Measurements from ENCODE around the gene ATP11A. TPM values are rescaled to one million over a fixed set of nuclear protein-coding genes. Genes with fewer than 3 reads are reported as not detected.

ATP11A gene
- total and polyA plus RNA-seq, 11 donors = 20.5 to 146 (median 91.2) TPM

DNA sequence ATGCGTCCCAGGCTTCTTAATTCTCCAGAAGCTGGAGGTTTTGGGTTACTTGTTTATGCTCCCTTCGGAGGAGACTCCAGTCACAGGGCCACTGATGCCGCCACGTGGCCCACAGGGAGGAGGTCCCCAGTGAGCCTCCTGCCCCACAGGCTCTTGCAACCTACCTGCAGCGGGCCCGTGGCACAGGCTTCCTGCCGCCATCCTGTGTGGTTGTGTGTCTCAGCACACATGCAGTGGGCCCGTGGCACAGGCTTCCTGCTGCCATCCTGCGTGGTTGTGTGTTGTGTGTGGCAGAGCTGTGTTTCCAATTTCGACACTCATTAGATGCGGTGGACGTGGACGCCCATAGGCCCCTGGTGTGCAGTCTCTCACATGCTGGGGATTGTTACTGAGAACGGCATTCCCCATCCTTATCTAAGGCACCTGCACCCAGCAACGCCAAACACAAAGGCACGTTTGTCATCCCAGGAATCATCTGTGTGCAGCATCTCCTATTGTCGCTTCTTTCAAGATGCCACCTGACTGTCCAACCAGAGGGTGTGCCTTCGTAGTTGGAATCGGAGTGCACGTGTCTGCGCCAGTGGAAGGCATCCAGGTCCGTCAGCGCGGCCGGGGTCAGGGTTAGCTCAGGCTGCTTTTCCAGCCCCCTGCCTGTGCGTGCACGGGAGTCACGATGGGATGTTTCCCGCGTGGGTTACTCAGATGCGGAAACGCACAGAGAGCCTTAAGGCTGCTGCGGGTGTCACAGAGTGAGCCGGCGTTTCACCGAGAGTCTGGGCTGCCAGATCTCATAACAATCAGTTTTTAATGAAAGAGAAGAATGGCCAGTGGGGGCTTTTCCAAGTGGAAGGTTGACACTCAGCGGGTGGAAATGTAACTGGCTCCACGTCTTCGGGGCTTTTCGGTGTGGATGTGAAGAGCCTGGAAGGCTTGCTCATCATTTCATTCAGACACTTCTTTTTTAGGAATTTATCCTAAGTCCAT is 119.8 kb downstream of the ATP11A start:
- ATAC-seq (no peak), DNase-seq (no peak)
- 92 to 96% (median 95%) methylated on average over 20 to 40 of the region's 40 CpGs for WGBS, 4 donors
- no peaks in the 10 kb centered on the region for H3K27me3 ChIP-seq
- H3K9me3 ChIP-seq = peaks cover 0 to 14% (median 0%) of the 10 kb centered on the region in 12 donors
- intact Hi-C loops (cut with DNase I) = loop anchor here in 2 of 10 donors (10.0 kb wide), 2 partner anchors 115 to 125 kb away; partner anchors contain the start of gene ATP11A (in 1 of the 2)
- H3K4me1 ChIP-seq = peaks cover 0 to 7% (median 0%) of the 10 kb centered on the region in 12 donors
- H3K27ac ChIP-seq = no peak overlapping the region
- no peak overlapping the region for H3K4me3 ChIP-seq
- peaks cover 0 to 75% (median 36%) of the 10 kb centered on the region in 9 donors for H3K36me3 ChIP-seq
- TF ChIP-seq, protein P1, sequence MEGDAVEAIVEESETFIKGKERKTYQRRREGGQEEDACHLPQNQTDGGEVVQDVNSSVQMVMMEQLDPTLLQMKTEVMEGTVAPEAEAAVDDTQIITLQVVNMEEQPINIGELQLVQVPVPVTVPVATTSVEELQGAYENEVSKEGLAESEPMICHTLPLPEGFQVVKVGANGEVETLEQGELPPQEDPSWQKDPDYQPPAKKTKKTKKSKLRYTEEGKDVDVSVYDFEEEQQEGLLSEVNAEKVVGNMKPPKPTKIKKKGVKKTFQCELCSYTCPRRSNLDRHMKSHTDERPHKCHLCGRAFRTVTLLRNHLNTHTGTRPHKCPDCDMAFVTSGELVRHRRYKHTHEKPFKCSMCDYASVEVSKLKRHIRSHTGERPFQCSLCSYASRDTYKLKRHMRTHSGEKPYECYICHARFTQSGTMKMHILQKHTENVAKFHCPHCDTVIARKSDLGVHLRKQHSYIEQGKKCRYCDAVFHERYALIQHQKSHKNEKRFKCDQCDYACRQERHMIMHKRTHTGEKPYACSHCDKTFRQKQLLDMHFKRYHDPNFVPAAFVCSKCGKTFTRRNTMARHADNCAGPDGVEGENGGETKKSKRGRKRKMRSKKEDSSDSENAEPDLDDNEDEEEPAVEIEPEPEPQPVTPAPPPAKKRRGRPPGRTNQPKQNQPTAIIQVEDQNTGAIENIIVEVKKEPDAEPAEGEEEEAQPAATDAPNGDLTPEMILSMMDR (IDR thresholded peaks at IDR 0.05) = no peak
- no peak for TF ChIP-seq POLR2A (IDR thresholded peaks at IDR 0.05)

GRCh38 chr13:112810608-112811007 is 120.8 kb downstream of the ATP11A start:
- intact Hi-C loops (cut with DNase I) = loop anchor here in 2 of 10 donors (10.0 kb wide), 2 partner anchors 116 to 126 kb away; partner anchors contain the start of gene ATP11A (in 1 of the 2)
- DNase-seq = no peak
- H3K36me3 ChIP-seq = peaks cover 0 to 77% (median 40%) of the 10 kb centered on the region in 9 donors

GRCh38 chr13:112812306-112813055 is 122.6 kb downstream of the ATP11A start:
- H3K27me3 ChIP-seq = no peaks in the 10 kb centered on the region
- 55 to 73% (median 65%) methylated on average over 17 of the region's 17 CpGs for WGBS, 4 donors
- peaks cover 0 to 14% (median 0%) of the 10 kb centered on the region in 12 donors for H3K9me3 ChIP-seq
- no peak overlapping the region for H3K4me3 ChIP-seq
- H3K27ac ChIP-seq = peak overlapping the region in 1 of 12 donors; percentile 34
- peaks cover 0 to 78% (median 43%) of the 10 kb centered on the region in 9 donors for H3K36me3 ChIP-seq
- ATAC-seq (peak in 2 of 4 donors; percentile 8 to 43), DNase-seq (no peak)
- intact Hi-C loops (cut with DNase I) = loop anchor here in 2 of 10 donors (10.0 kb wide), 2 partner anchors 118 to 128 kb away; partner anchors contain the start of gene ATP11A (in 1 of the 2)
- H3K4me1 ChIP-seq = peaks cover 0 to 18% (median 0%) of the 10 kb centered on the region in 12 donors
- TF ChIP-seq POLR2A (IDR thresholded peaks at IDR 0.05) = no peak
- TF ChIP-seq, protein P1 (IDR thresholded peaks at IDR 0.05) = no peak

More at GRCh38 chr13:112810608-112811007, 120.8 kb downstream of the ATP11A start:
- no peak for ATAC-seq
- 94 to 97% (median 96%) methylated on average over 14 of the region's 14 CpGs for WGBS, 4 donors
- H3K9me3 ChIP-seq = peaks cover 0 to 14% (median 0%) of the 10 kb centered on the region in 12 donors
- H3K4me1 ChIP-seq = peaks cover 0 to 17% (median 0%) of the 10 kb centered on the region in 12 donors
- no peaks in the 10 kb centered on the region for H3K27me3 ChIP-seq
- TF ChIP-seq, protein P1 (IDR thresholded peaks at IDR 0.05) = no peak
- TF ChIP-seq POLR2A (IDR thresholded peaks at IDR 0.05) = no peak
- no peak overlapping the region for H3K27ac ChIP-seq
- H3K4me3 ChIP-seq = no peak overlapping the region
